HL-60 (cell line): ENCODE data around the gene MICAL2.

Experiments
- DNase-seq, 2 experiments: peaks; one replicate each; pipeline ENCODE4 v3.0.0-alpha.2; 2010 to 2020; ENCODE audit warnings: low read depth in 1 of 2, low spot score in 1 of 2
- H3K27ac ChIP-seq: fragments of 250-450 bp; sonication (Bioruptor Pico); replicated peaks from 2 replicates; pipeline ENCODE4 v1.5.1; 2020; ENCODE audit warnings: mild to moderate bottlenecking, moderate library complexity
- H3K27me3 ChIP-seq: fragments of 250-450 bp; sonication (Bioruptor Pico); 2 replicates; pipeline ENCODE4 v1.5.1; 2021; ENCODE audit warnings: mild to moderate bottlenecking, moderate library complexity; ENCODE audit not compliant: insufficient read depth, poor library complexity, severe bottlenecking
- H3K4me3 ChIP-seq: replicated peaks from 2 replicates; pipeline ENCODE4 v1.5.1; 2011; ENCODE audit warnings: mild to moderate bottlenecking, control low read depth, low read length; ENCODE audit not compliant: insufficient read depth
- GABPA ChIP-seq: IDR thresholded peaks from 2 replicates; pipeline ENCODE4 v1.6.1; 2012; ENCODE audit warnings: low read depth
- POLR2AphosphoS5 ChIP-seq: IDR thresholded peaks from 2 replicates; pipeline ENCODE4 v1.6.1; 2012; ENCODE audit warnings: low read depth
- SPI1 ChIP-seq: IDR thresholded peaks from 2 replicates; pipeline ENCODE4 v1.6.1; 2012; ENCODE audit warnings: low read depth, mild to moderate bottlenecking, borderline replicate concordance
- TF ChIP-seq, protein P1 (sequence below): IDR thresholded peaks from 2 replicates; pipeline ENCODE4 v1.6.1; 2012; ENCODE audit warnings: low read depth; ENCODE audit not compliant: insufficient replicate concordance
- TF ChIP-seq, protein P2 (sequence below): IDR thresholded peaks from one replicate; pipeline ENCODE4 v1.5.1; 2011; ENCODE audit warnings: low read length, control low read depth, inconsistent platforms; ENCODE audit not compliant: insufficient read depth

Gene MICAL2

DNA sequence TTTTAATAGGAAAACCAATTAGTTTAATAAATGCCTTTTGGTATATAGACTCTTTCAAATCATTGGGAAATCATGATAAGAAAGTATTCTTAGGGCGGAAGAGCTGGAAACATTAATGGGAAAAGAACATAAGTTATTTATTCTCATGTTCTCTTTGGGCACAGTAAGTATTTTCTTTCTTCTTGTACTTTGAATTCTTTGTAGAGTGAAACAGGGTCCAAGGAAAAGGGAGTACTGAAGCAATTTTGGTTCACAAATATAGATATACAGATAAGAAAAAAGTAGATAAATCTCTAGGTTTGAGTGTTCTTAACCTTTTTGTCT lies 123.2 kb downstream of the MICAL2 start:
- Histone ChIP-seq H3K27ac (no peak overlapping the region), H3K4me3 (no peak overlapping the region), H3K27me3 (no peaks in the 10 kb centered on the region)
- TF ChIP-seq POLR2AphosphoS5 (no peak), SPI1 (no peak), GABPA (no peak)
- no peak for DNase-seq

DNA sequence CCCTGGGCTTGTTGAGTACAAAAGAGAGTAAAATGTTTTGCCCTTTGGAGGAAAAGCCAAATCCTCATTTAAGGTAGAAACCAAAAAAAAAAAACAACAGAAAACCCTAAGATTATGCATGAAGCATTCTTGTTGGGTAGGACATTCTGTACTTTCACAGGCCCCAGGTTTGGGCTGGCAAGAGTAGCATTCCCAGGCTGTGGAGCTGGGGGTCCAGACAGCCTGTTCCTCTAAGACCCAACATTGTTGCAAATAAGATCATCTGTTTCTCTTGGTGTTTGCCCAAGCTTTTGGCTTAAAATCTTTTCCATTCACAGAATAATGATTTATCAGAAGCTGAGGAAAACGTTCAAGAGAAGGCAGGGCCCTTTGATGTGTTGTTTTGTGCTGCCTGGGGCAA lies 123.8 kb downstream of the MICAL2 start:
- TF ChIP-seq POLR2AphosphoS5 = no peak
- TF ChIP-seq, protein P1, sequence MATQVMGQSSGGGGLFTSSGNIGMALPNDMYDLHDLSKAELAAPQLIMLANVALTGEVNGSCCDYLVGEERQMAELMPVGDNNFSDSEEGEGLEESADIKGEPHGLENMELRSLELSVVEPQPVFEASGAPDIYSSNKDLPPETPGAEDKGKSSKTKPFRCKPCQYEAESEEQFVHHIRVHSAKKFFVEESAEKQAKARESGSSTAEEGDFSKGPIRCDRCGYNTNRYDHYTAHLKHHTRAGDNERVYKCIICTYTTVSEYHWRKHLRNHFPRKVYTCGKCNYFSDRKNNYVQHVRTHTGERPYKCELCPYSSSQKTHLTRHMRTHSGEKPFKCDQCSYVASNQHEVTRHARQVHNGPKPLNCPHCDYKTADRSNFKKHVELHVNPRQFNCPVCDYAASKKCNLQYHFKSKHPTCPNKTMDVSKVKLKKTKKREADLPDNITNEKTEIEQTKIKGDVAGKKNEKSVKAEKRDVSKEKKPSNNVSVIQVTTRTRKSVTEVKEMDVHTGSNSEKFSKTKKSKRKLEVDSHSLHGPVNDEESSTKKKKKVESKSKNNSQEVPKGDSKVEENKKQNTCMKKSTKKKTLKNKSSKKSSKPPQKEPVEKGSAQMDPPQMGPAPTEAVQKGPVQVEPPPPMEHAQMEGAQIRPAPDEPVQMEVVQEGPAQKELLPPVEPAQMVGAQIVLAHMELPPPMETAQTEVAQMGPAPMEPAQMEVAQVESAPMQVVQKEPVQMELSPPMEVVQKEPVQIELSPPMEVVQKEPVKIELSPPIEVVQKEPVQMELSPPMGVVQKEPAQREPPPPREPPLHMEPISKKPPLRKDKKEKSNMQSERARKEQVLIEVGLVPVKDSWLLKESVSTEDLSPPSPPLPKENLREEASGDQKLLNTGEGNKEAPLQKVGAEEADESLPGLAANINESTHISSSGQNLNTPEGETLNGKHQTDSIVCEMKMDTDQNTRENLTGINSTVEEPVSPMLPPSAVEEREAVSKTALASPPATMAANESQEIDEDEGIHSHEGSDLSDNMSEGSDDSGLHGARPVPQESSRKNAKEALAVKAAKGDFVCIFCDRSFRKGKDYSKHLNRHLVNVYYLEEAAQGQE = no peak
- no peak for TF ChIP-seq GABPA
- no peak for TF ChIP-seq SPI1
- TF ChIP-seq, protein P2, sequence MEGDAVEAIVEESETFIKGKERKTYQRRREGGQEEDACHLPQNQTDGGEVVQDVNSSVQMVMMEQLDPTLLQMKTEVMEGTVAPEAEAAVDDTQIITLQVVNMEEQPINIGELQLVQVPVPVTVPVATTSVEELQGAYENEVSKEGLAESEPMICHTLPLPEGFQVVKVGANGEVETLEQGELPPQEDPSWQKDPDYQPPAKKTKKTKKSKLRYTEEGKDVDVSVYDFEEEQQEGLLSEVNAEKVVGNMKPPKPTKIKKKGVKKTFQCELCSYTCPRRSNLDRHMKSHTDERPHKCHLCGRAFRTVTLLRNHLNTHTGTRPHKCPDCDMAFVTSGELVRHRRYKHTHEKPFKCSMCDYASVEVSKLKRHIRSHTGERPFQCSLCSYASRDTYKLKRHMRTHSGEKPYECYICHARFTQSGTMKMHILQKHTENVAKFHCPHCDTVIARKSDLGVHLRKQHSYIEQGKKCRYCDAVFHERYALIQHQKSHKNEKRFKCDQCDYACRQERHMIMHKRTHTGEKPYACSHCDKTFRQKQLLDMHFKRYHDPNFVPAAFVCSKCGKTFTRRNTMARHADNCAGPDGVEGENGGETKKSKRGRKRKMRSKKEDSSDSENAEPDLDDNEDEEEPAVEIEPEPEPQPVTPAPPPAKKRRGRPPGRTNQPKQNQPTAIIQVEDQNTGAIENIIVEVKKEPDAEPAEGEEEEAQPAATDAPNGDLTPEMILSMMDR = no peak
- H3K27ac ChIP-seq = no peak overlapping the region
- DNase-seq = no peak
- H3K4me3 ChIP-seq = no peak overlapping the region
- H3K27me3 ChIP-seq = no peaks in the 10 kb centered on the region

DNA sequence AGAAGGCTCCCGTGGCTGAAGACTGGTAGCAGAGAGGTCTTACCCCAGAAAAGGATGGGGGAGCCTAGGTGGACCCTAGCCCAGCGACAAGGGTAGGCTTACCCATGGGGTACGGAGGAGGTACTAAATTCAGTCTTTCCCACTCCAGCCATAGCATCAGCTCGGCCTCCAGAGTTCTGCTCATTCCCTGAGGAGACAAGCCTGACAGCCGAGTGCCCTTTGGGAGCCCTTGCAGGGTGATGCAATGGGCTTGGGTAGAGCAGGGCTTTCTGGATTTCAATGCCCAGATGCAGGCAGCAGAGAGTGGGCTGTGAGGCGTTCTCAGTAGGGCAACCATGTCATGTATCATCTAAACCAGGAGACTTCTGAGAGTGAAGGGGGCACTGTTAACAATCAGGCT lies 124.7 kb downstream of the MICAL2 start:
- TF ChIP-seq, protein P2 = no peak
- TF ChIP-seq, protein P1 = no peak
- TF ChIP-seq POLR2AphosphoS5 (no peak), GABPA (no peak), SPI1 (no peak)
- no peak for DNase-seq
- H3K27me3 ChIP-seq = no peaks in the 10 kb centered on the region
- H3K4me3 ChIP-seq = no peak overlapping the region
- no peak overlapping the region for H3K27ac ChIP-seq

DNA sequence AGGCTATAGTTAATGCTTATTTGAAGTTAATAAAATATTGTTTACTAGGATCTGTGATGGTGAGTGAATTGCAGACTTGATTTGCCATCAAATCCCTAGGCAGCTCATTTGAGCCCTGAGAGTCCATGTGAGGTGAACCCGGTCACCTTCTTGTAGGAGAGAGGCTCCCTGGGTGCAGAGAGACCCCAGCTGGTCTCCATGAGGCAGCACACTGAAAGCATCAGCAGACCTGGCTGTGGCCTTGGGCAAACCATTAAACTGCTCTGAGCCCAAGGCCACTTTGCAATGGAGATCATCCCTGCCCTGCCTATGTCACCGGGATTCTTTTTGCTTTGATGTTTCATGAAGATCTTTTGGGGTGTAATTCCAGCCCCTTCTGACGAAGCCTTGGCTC lies 125.2 kb downstream of the MICAL2 start:
- Histone ChIP-seq H3K27me3 (no peaks in the 10 kb centered on the region), H3K27ac (peak overlapping the region; percentile 5; the same call in 1 of the 2 replicates), H3K4me3 (no peak overlapping the region)
- DNase-seq = no peak
- TF ChIP-seq, protein P2 = no peak
- TF ChIP-seq SPI1 = no peak
